ENCODE results near the gene ZNF775.

The ZNF775 gene

GRCh38 chr7:150444674-150445365, 65.7 kb downstream of the ZNF775 start:
- no peak for DNase-seq

GRCh38 chr7:150446288-150446938, 67.3 kb downstream of the ZNF775 start:
- no peak for DNase-seq

Data from kidney glomerular epithelial cell (primary cell).